ENCODE results near the gene ALOX15B. TPM values are rescaled to one million over a fixed set of nuclear protein-coding genes. Genes with fewer than 3 reads are reported as not detected.
A peak's percentile ranks its signal among the peaks of the same experiment; 100 is the strongest.

Gene ALOX15B
- total RNA-seq, 1 donor from 2014 or later, result not detected

GRCh38 chr17:8031950-8032349 lies 6.9 kb upstream of the ALOX15B start:
- intact Hi-C loops (cut with micrococcal nuclease), result no loop called here
- Mint-ChIP-seq H3K27me3 (ENCODE audit: low read depth) (peaks cover 33% of the 10 kb centered on the region), H3K27ac (no peak overlapping the region), H3K4me1 (ENCODE audit: low read depth) (no peaks in the 10 kb centered on the region), H3K4me3 (ENCODE audit: low read depth) (no peak overlapping the region), H3K9me3 (no peaks in the 10 kb centered on the region), H3K36me3 (ENCODE audit: low read depth) (no peaks in the 10 kb centered on the region)
- no peak for DNase-seq (ENCODE audit: low spot score)

- Mint-ChIP-seq H3K36me3 (ENCODE audit: low read depth) (no peaks in the 10 kb centered on the region), H3K4me3 (ENCODE audit: low read depth) (no peak overlapping the region), H3K27ac (no peak overlapping the region), H3K4me1 (ENCODE audit: low read depth) (no peaks in the 10 kb centered on the region), H3K9me3 (no peaks in the 10 kb centered on the region), H3K27me3 (ENCODE audit: low read depth) (peaks cover 30% of the 10 kb centered on the region)
- no peak for DNase-seq (ENCODE audit: low spot score)
- intact Hi-C loops (cut with micrococcal nuclease), result no loop called here
Observed at GRCh38 chr17:8032442-8032841, 6.4 kb upstream of the ALOX15B start.

- no peak overlapping the region for H3K27ac Mint-ChIP-seq
- no peaks in the 10 kb centered on the region for H3K9me3 Mint-ChIP-seq
- intact Hi-C loops (cut with micrococcal nuclease), result loop anchor here (5.0 kb wide), 1 partner anchor 127 kb away; no protein-coding TSS in a partner anchor
- peaks cover 29% of the 10 kb centered on the region for H3K27me3 Mint-ChIP-seq (ENCODE audit: low read depth)
- peaks cover 3% of the 10 kb centered on the region for H3K4me1 Mint-ChIP-seq (ENCODE audit: low read depth)
- no peak for DNase-seq (ENCODE audit: low spot score)
- no peak overlapping the region for H3K4me3 Mint-ChIP-seq (ENCODE audit: low read depth)
- H3K36me3 Mint-ChIP-seq (ENCODE audit: low read depth), result no peaks in the 10 kb centered on the region
Observed at GRCh38 chr17:8039611-8040168, 831 bp downstream of the ALOX15B start.

- peak; percentile 22 for DNase-seq (ENCODE audit: low spot score)
- Mint-ChIP-seq H3K4me3 (ENCODE audit: low read depth) (no peak overlapping the region), H3K27ac (no peak overlapping the region), H3K9me3 (no peaks in the 10 kb centered on the region), H3K4me1 (ENCODE audit: low read depth) (peaks cover 3% of the 10 kb centered on the region), H3K27me3 (ENCODE audit: low read depth) (peaks cover 27% of the 10 kb centered on the region), H3K36me3 (ENCODE audit: low read depth) (no peaks in the 10 kb centered on the region)
- intact Hi-C loops (cut with micrococcal nuclease), result loop anchor here (1.0 to 5.0 kb wide), 2 partner anchors 25 to 129 kb away; no protein-coding TSS in a partner anchor
Observed at GRCh38 chr17:8041249-8041928, 2.5 kb downstream of the ALOX15B start.

GRCh38 chr17:8041979-8042378 lies 3.1 kb downstream of the ALOX15B start:
- peaks cover 27% of the 10 kb centered on the region for H3K27me3 Mint-ChIP-seq (ENCODE audit: low read depth)
- peaks cover 3% of the 10 kb centered on the region for H3K4me1 Mint-ChIP-seq (ENCODE audit: low read depth)
- no peaks in the 10 kb centered on the region for H3K9me3 Mint-ChIP-seq
- H3K27ac Mint-ChIP-seq, result no peak overlapping the region
- intact Hi-C loops (cut with micrococcal nuclease), result loop anchor here (1.0 to 5.0 kb wide), 2 partner anchors 26 to 130 kb away; no protein-coding TSS in a partner anchor
- no peak for DNase-seq (ENCODE audit: low spot score)
- H3K36me3 Mint-ChIP-seq (ENCODE audit: low read depth), result no peaks in the 10 kb centered on the region
- no peak overlapping the region for H3K4me3 Mint-ChIP-seq (ENCODE audit: low read depth)

GRCh38 chr17:8044819-8045810 lies 6.3 kb downstream of the ALOX15B start:
- H3K4me1 Mint-ChIP-seq (ENCODE audit: low read depth), result peaks cover 2% of the 10 kb centered on the region
- H3K27me3 Mint-ChIP-seq (ENCODE audit: low read depth), result peaks cover 12% of the 10 kb centered on the region
- H3K4me3 Mint-ChIP-seq (ENCODE audit: low read depth), result no peak overlapping the region
- no peaks in the 10 kb centered on the region for H3K9me3 Mint-ChIP-seq
- intact Hi-C loops (cut with micrococcal nuclease), result loop anchor here (5.0 kb wide), 1 partner anchor 133 kb away; no protein-coding TSS in a partner anchor
- H3K36me3 Mint-ChIP-seq (ENCODE audit: low read depth), result no peaks in the 10 kb centered on the region
- DNase-seq (ENCODE audit: low spot score), result no peak
- H3K27ac Mint-ChIP-seq, result no peak overlapping the region

- Mint-ChIP-seq H3K9me3 (no peaks in the 10 kb centered on the region), H3K27me3 (ENCODE audit: low read depth) (peaks cover 1% of the 10 kb centered on the region), H3K27ac (no peak overlapping the region), H3K4me3 (ENCODE audit: low read depth) (no peak overlapping the region), H3K4me1 (ENCODE audit: low read depth) (no peaks in the 10 kb centered on the region), H3K36me3 (ENCODE audit: low read depth) (no peaks in the 10 kb centered on the region)
- intact Hi-C loops (cut with micrococcal nuclease), result no loop called here
- DNase-seq (ENCODE audit: low spot score), result no peak
Observed at GRCh38 chr17:8046306-8046928, 7.6 kb downstream of the ALOX15B start.

- no peak overlapping the region for H3K4me3 Mint-ChIP-seq (ENCODE audit: low read depth)
Observed at GRCh38 chr17:8046929-8047768, 8.3 kb downstream of the ALOX15B start.

GRCh38 chr17:8047769-8048110 lies 8.9 kb downstream of the ALOX15B start:
- Mint-ChIP-seq H3K9me3 (no peaks in the 10 kb centered on the region), H3K4me3 (ENCODE audit: low read depth) (no peak overlapping the region), H3K27me3 (ENCODE audit: low read depth) (peaks cover 1% of the 10 kb centered on the region), H3K4me1 (ENCODE audit: low read depth) (no peaks in the 10 kb centered on the region), H3K36me3 (ENCODE audit: low read depth) (no peaks in the 10 kb centered on the region), H3K27ac (no peak overlapping the region)
- intact Hi-C loops (cut with micrococcal nuclease), result no loop called here
- DNase-seq (ENCODE audit: low spot score), result no peak

More at GRCh38 chr17:8046929-8047768, 8.3 kb downstream of the ALOX15B start:
- Mint-ChIP-seq H3K9me3 (no peaks in the 10 kb centered on the region), H3K4me1 (ENCODE audit: low read depth) (no peaks in the 10 kb centered on the region), H3K27ac (no peak overlapping the region), H3K36me3 (ENCODE audit: low read depth) (no peaks in the 10 kb centered on the region), H3K27me3 (ENCODE audit: low read depth) (peaks cover 1% of the 10 kb centered on the region)
- DNase-seq (ENCODE audit: low spot score), result no peak
- intact Hi-C loops (cut with micrococcal nuclease), result no loop called here

- no peaks in the 10 kb centered on the region for H3K4me1 Mint-ChIP-seq (ENCODE audit: low read depth)
- no peak overlapping the region for H3K27ac Mint-ChIP-seq
- H3K36me3 Mint-ChIP-seq (ENCODE audit: low read depth), result no peaks in the 10 kb centered on the region
- intact Hi-C loops (cut with micrococcal nuclease), result no loop called here
- peaks cover 1% of the 10 kb centered on the region for H3K27me3 Mint-ChIP-seq (ENCODE audit: low read depth)
- DNase-seq (ENCODE audit: low spot score), result no peak
- H3K4me3 Mint-ChIP-seq (ENCODE audit: low read depth), result no peak overlapping the region
- H3K9me3 Mint-ChIP-seq, result no peaks in the 10 kb centered on the region
Observed at GRCh38 chr17:8048236-8048635, 9.4 kb downstream of the ALOX15B start.

GRCh38 chr17:8048736-8049135 lies 9.9 kb downstream of the ALOX15B start:
- no peaks in the 10 kb centered on the region for H3K4me1 Mint-ChIP-seq (ENCODE audit: low read depth)
- H3K27me3 Mint-ChIP-seq (ENCODE audit: low read depth), result peaks cover 1% of the 10 kb centered on the region
- H3K36me3 Mint-ChIP-seq (ENCODE audit: low read depth), result no peaks in the 10 kb centered on the region
- no peak for DNase-seq (ENCODE audit: low spot score)
- no peak overlapping the region for H3K27ac Mint-ChIP-seq
- no peaks in the 10 kb centered on the region for H3K9me3 Mint-ChIP-seq
- H3K4me3 Mint-ChIP-seq (ENCODE audit: low read depth), result no peak overlapping the region
- intact Hi-C loops (cut with micrococcal nuclease), result no loop called here

GRCh38 chr17:8051831-8052230 lies 13.0 kb downstream of the ALOX15B start:
- Mint-ChIP-seq H3K4me3 (ENCODE audit: low read depth) (no peak overlapping the region), H3K27me3 (ENCODE audit: low read depth) (peaks cover 3% of the 10 kb centered on the region), H3K9me3 (no peaks in the 10 kb centered on the region), H3K27ac (no peak overlapping the region), H3K36me3 (ENCODE audit: low read depth) (no peaks in the 10 kb centered on the region), H3K4me1 (ENCODE audit: low read depth) (peaks cover 13% of the 10 kb centered on the region)
- no peak for DNase-seq (ENCODE audit: low spot score)
- intact Hi-C loops (cut with micrococcal nuclease), result loop anchor here (10.0 kb wide), 1 partner anchor 197 kb away; the partner anchor contains the start of genes CYB5D1, NAA38 and TMEM88

Data from activated T-helper 2 cell treated with anti-CD3 and anti-CD28 coated beads, Interferon-gamma antibody, Interleukin-2, Interleukin-4, amounts not matched to agents 10 μg/mL and 5 μg/mL and 100 μg/mL, durations not matched to agents 14 hours and 24 hours and 36 hours (primary cell).